ENCODE data around the gene C1QTNF12. TPM values are rescaled to one million over a fixed set of nuclear protein-coding genes. Genes with fewer than 3 reads are reported as not detected.

C1QTNF12 gene
- total RNA-seq, 4 donors from 2014 or later: 2.7 TPM; not detected in 3

GRCh38 chr1:1235016-1235744 lies 11.3 kb downstream of the C1QTNF12 start:
- H3K4me3 ChIP-seq: no peak overlapping the region
- intact Hi-C loops (cut with DNase I; ENCODE audit: low total_unique reads) (no loop called here), in situ Hi-C loops (cut with MboI; ENCODE audit: low sequenced_read_pairs in 4 of 4) (no loop called here)
- H3K4me1 ChIP-seq: peaks cover 9 to 15% of the 10 kb centered on the region in 2 donors
- no peak for ATAC-seq
- no peaks in the 10 kb centered on the region for H3K9me3 ChIP-seq
- H3K36me3 ChIP-seq: no peaks in the 10 kb centered on the region
- TF ChIP-seq POLR2A (IDR thresholded peaks at IDR 0.05) (no peak), CTCF (IDR thresholded peaks at IDR 0.05 in 4 of 5, conservative IDR thresholded peaks at IDR 0.05 in 1 of 5) (no peak)
- no peak for DNase-seq
- H3K27ac ChIP-seq: no peak overlapping the region
- H3K27me3 ChIP-seq: peaks cover 27 to 31% (median 30%) of the 10 kb centered on the region in 3 donors

- H3K4me3 ChIP-seq: no peak overlapping the region
- H3K9me3 ChIP-seq: no peaks in the 10 kb centered on the region
- in situ Hi-C loops (cut with MboI; ENCODE audit: low sequenced_read_pairs in 4 of 4) (no loop called here), intact Hi-C loops (cut with DNase I; ENCODE audit: low total_unique reads) (no loop called here)
- no peaks in the 10 kb centered on the region for H3K36me3 ChIP-seq
- TF ChIP-seq POLR2A (IDR thresholded peaks at IDR 0.05): no peak
- no peak for TF ChIP-seq CTCF (IDR thresholded peaks at IDR 0.05 in 4 of 5, conservative IDR thresholded peaks at IDR 0.05 in 1 of 5)
- no peak for ATAC-seq
- H3K4me1 ChIP-seq: peaks cover 18 to 23% of the 10 kb centered on the region in 2 donors
- no peak for DNase-seq
- H3K27ac ChIP-seq: no peak overlapping the region
- peaks cover 20 to 22% (median 21%) of the 10 kb centered on the region in 3 donors for H3K27me3 ChIP-seq
Measured at GRCh38 chr1:1234180-1234808, 12.2 kb downstream of the C1QTNF12 start.

GRCh38 chr1:1233567-1233892 lies 13.0 kb downstream of the C1QTNF12 start:
- intact Hi-C loops (cut with DNase I; ENCODE audit: low total_unique reads): no loop called here
- Histone ChIP-seq H3K9me3 (no peaks in the 10 kb centered on the region), H3K36me3 (peaks cover 0 to 3% of the 10 kb centered on the region in 2 donors), H3K4me1 (peaks cover 23% of the 10 kb centered on the region in 2 donors), H3K27ac (no peak overlapping the region), H3K27me3 (peaks cover 14 to 15% (median 14%) of the 10 kb centered on the region in 3 donors), H3K4me3 (peak overlapping the region in 1 of 4 donors; percentile 21)
- DNase-seq (no peak), ATAC-seq (no peak)
- in situ Hi-C loops (cut with MboI; ENCODE audit: low sequenced_read_pairs in 4 of 4): no loop called here
- TF ChIP-seq CTCF (IDR thresholded peaks at IDR 0.05 in 4 of 5, conservative IDR thresholded peaks at IDR 0.05 in 1 of 5) (no peak), POLR2A (IDR thresholded peaks at IDR 0.05) (no peak)

- no peaks in the 10 kb centered on the region for H3K9me3 ChIP-seq
- ATAC-seq (no peak), DNase-seq (no peak)
- H3K4me1 ChIP-seq: peaks cover 23% of the 10 kb centered on the region in 2 donors
- peaks cover 0 to 8% of the 10 kb centered on the region in 2 donors for H3K36me3 ChIP-seq
- TF ChIP-seq POLR2A (IDR thresholded peaks at IDR 0.05) (no peak), CTCF (IDR thresholded peaks at IDR 0.05 in 4 of 5, conservative IDR thresholded peaks at IDR 0.05 in 1 of 5) (no peak)
- peaks cover 8 to 9% (median 8%) of the 10 kb centered on the region in 3 donors for H3K27me3 ChIP-seq
- in situ Hi-C loops (cut with MboI; ENCODE audit: low sequenced_read_pairs in 4 of 4): no loop called here
- intact Hi-C loops (cut with DNase I; ENCODE audit: low total_unique reads): loop anchor here (1.0 kb wide), 1 partner anchor 40 kb away; the partner anchor contains the start of gene UBE2J2
- H3K4me3 ChIP-seq: peak overlapping the region in 3 of 4 donors; percentile 21 to 45 (median 42)
- H3K27ac ChIP-seq: peak overlapping the region in 1 of 4 donors; percentile 27
Measured at GRCh38 chr1:1232796-1233566, 13.5 kb downstream of the C1QTNF12 start.
